GM12874 (cell line): ENCODE results near the gene CRYAB.

Source experiments
- TF ChIP-seq, protein P1 (sequence below): IDR thresholded peaks from 2 replicates; pipeline ENCODE4 v1.5.1; 2011; ENCODE audit warnings: low read depth, mild to moderate bottlenecking, control low read depth, low read length, moderate library complexity; ENCODE audit not compliant: insufficient read depth

Gene CRYAB

DNA sequence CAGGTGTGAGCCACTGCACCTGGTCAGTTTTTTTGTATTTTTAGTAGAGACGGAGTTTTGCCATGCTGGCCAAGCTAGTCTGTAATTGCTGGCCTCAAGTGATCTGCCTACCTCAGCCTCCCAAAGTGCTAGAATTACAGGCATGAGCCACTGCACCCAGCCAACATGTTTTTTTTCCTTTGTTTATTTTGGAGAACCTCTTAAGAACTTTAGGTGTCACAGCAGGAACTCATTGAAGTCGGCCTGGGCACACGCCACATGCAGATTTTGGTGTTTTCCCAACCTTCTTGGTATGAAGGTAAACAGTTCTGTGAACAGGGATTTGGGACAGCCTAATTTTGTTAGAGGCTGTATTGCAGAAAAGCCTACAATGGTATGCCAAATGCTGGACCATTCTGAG, 34.9 kb upstream of the CRYAB start:
- TF ChIP-seq, protein P1, sequence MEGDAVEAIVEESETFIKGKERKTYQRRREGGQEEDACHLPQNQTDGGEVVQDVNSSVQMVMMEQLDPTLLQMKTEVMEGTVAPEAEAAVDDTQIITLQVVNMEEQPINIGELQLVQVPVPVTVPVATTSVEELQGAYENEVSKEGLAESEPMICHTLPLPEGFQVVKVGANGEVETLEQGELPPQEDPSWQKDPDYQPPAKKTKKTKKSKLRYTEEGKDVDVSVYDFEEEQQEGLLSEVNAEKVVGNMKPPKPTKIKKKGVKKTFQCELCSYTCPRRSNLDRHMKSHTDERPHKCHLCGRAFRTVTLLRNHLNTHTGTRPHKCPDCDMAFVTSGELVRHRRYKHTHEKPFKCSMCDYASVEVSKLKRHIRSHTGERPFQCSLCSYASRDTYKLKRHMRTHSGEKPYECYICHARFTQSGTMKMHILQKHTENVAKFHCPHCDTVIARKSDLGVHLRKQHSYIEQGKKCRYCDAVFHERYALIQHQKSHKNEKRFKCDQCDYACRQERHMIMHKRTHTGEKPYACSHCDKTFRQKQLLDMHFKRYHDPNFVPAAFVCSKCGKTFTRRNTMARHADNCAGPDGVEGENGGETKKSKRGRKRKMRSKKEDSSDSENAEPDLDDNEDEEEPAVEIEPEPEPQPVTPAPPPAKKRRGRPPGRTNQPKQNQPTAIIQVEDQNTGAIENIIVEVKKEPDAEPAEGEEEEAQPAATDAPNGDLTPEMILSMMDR: no peak

GRCh38 chr11:111945198-111945597, 33.6 kb upstream of the CRYAB start:
- TF ChIP-seq, protein P1: no peak

GRCh38 chr11:111944651-111945051, 33.1 kb upstream of the CRYAB start:
- TF ChIP-seq, protein P1: no peak

- TF ChIP-seq, protein P1: no peak
These were observed 32.6 kb upstream of the CRYAB start for GRCh38 chr11:111944139-111944538.

GRCh38 chr11:111942829-111943228, 31.3 kb upstream of the CRYAB start:
- TF ChIP-seq, protein P1: no peak

DNA sequence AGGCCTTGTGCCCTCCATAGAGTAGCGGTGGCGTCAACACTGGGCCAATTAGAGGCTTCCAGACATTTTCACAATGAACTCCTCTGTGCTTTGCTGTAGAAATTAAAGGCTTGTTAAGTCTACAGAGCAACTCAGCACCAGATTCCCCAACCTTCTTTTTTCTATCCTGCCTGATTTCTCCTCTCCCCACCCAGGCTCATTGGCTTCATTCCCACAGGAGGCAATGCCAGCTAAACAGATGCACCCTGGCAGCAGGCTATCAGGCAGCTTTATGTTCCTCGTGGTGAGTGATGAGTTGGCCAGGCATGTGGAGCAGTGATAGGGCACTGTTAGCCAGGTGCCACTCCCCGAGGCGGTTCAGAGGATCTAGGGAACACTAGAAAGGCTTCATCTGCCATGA, 30.4 kb upstream of the CRYAB start:
- TF ChIP-seq, protein P1: no peak

- TF ChIP-seq, protein P1: no peak
These were observed 28.4 kb upstream of the CRYAB start for GRCh38 chr11:111939836-111940604.
